Stimulated activated CD4-positive, alpha-beta T cell treated with anti-CD3 and anti-CD28 coated beads, Interleukin-2, amount 100 ng/mL, for 4 hours (primary cell): Measurements from ENCODE around the gene IFT74.
A peak's percentile ranks its signal among the peaks of the same experiment; 100 is the strongest.

Source experiments
- DNase-seq: peaks from one replicate; pipeline ENCODE4 v3.0.0-alpha.2; 2020; ENCODE audit warnings: low read depth

Gene IFT74

GRCh38 chr9:26974927-26975326 is 18.7 kb downstream of the IFT74 start:
- no peak for DNase-seq

- no peak for DNase-seq
These were observed 19.8 kb downstream of the IFT74 start for GRCh38 chr9:26975728-26976707.

GRCh38 chr9:26983340-26983739 is 27.1 kb downstream of the IFT74 start:
- no peak for DNase-seq

- no peak for DNase-seq
These were observed 39.6 kb downstream of the IFT74 start for GRCh38 chr9:26995810-26996209.

- no peak for DNase-seq
These were observed 47.3 kb downstream of the IFT74 start for GRCh38 chr9:27003426-27004077.

- no peak for DNase-seq
These were observed 49.3 kb downstream of the IFT74 start, which contains the start of gene LRRC19 for GRCh38 chr9:27005491-27005890. Gene LRRC19 (minus strand): TSS chr9:27005672. CDS start chr9:26999694, 5,978 bp downstream.

- DNase-seq, result no peak
These were observed 63.4 kb downstream of the IFT74 start for GRCh38 chr9:27019589-27019988.

GRCh38 chr9:27022920-27023319 is 66.7 kb downstream of the IFT74 start:
- no peak for DNase-seq

GRCh38 chr9:27029186-27029585 is 73.0 kb downstream of the IFT74 start:
- DNase-seq, result no peak

GRCh38 chr9:27033815-27034403 is 77.7 kb downstream of the IFT74 start:
- peak; percentile 3 for DNase-seq

- no peak for DNase-seq
These were observed 81.3 kb downstream of the IFT74 start for GRCh38 chr9:27037499-27037898.

- no peak for DNase-seq
These were observed 85.5 kb downstream of the IFT74 start for GRCh38 chr9:27041746-27042145.

- DNase-seq, result no peak
These were observed 86.3 kb downstream of the IFT74 start for GRCh38 chr9:27042476-27042875.

- no peak for DNase-seq
These were observed 87.0 kb downstream of the IFT74 start for GRCh38 chr9:27043176-27043575.

GRCh38 chr9:27047136-27047535 is 90.9 kb downstream of the IFT74 start:
- DNase-seq, result no peak

- no peak for DNase-seq
These were observed 97.3 kb downstream of the IFT74 start for GRCh38 chr9:27053369-27054022.

GRCh38 chr9:27054125-27054524 is 97.9 kb downstream of the IFT74 start:
- DNase-seq, result no peak

- DNase-seq, result no peak
These were observed 98.6 kb downstream of the IFT74 start for GRCh38 chr9:27054841-27055240.

GRCh38 chr9:27059412-27059811 is 103.2 kb downstream of the IFT74 start:
- no peak for DNase-seq

- DNase-seq, result no peak
These were observed 103.7 kb downstream of the IFT74 start for GRCh38 chr9:27059907-27060306.

- DNase-seq, result no peak
These were observed 109.1 kb downstream of the IFT74 start for GRCh38 chr9:27065288-27065687.
